Lower lobe of right lung (tissue), 2 donors: ENCODE measurements around the gene PKMYT1. TPM values are rescaled to one million over a fixed set of nuclear protein-coding genes. Genes with fewer than 3 reads are reported as not detected.

ENCODE experiments used
- ATAC-seq, 2 donors: fragments of 200-7000 bp; cut with Tn5 transposase; one replicate each; pipeline ENCODE4 v1.9.1; 2020 to 2022; ENCODE audit warnings: mild to moderate bottlenecking in 2 of 2, moderate library complexity in 2 of 2
- DNase-seq: peaks from one replicate; pipeline ENCODE4 v3.0.0-alpha.2; 2020
- H3K27ac ChIP-seq: fragments of 200-600 bp; one replicate; pipeline ENCODE4 v1.8.0; 2022
- H3K27me3 ChIP-seq: fragments of 200-600 bp; one replicate; pipeline ENCODE4 v1.8.0; 2022; ENCODE audit warnings: low read depth
- H3K36me3 ChIP-seq: fragments of 200-600 bp; one replicate; pipeline ENCODE4 v1.8.0; 2022; ENCODE audit warnings: mild to moderate bottlenecking
- H3K4me1 ChIP-seq: fragments of 200-600 bp; one replicate; pipeline ENCODE4 v1.8.0; 2022
- H3K4me3 ChIP-seq: fragments of 200-600 bp; one replicate; pipeline ENCODE4 v1.8.0; 2022; ENCODE audit warnings: mild to moderate bottlenecking
- H3K9me3 ChIP-seq: fragments of 200-600 bp; one replicate; pipeline ENCODE4 v1.8.0; 2022
- CTCF ChIP-seq: fragments of 200-600 bp; IDR thresholded peaks from one replicate; pipeline ENCODE4 v1.8.0; 2022; ENCODE audit warnings: antibody characterized with exemption, mild to moderate bottlenecking
- intact Hi-C: fragments of 100-400 bp; cut with DNase I; formaldehyde crosslinking; loops from one replicate; pipeline ENCODE4 v1.11.0; 2022
- total RNA-seq: library from RNA; stranded (reverse); fragmentation: NEBNext Ultra II Directional; extraction: Animal tissue kit (Norgen Biotek cat#: 25700); gene quantifications from one replicate; pipeline ENCODE4 v1.2.1, GENCODE V29; 2021
- donor health status: DM: no; HTN: yes; CAD: no; lungs with severe emphysema.

The PKMYT1 gene
- total RNA-seq, 1 donor from 2014 or later = 4.0 TPM

GRCh38 chr16:2987833-2988232 lies 7.6 kb upstream of the PKMYT1 start:
- Histone ChIP-seq H3K36me3 (no peaks in the 10 kb centered on the region), H3K9me3 (no peaks in the 10 kb centered on the region), H3K4me3 (no peak overlapping the region), H3K27ac (no peak overlapping the region), H3K27me3 (peaks cover 9% of the 10 kb centered on the region), H3K4me1 (peaks cover 11% of the 10 kb centered on the region)
- DNase-seq (no peak), ATAC-seq (no peak)
- intact Hi-C loops = no loop called here
- no peak for TF ChIP-seq CTCF

DNA sequence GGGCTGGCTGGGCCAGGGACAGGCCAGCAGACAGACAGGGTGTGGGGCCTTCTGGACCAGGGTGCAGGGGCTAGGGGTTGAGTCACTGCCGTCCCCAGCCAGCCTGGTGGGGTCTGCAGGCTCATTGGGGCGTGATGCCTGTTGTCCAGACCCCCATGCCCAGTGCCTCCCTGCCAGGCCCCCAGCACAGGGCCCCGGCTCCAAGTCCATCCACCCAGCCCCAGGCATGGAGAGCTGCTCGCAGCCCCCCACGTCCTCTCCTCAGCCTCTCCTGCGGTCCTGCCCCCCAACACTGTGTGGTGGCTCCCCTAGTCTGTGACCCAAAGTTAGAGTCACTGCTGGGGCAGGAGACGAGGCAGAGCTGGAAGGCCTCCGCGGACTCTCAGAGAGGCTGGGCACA lies 7.0 kb upstream of the PKMYT1 start:
- H3K27me3 ChIP-seq = peaks cover 9% of the 10 kb centered on the region
- H3K36me3 ChIP-seq = no peaks in the 10 kb centered on the region
- ATAC-seq (no peak), DNase-seq (no peak)
- H3K27ac ChIP-seq = no peak overlapping the region
- TF ChIP-seq CTCF = no peak
- H3K4me1 ChIP-seq = peaks cover 11% of the 10 kb centered on the region
- H3K9me3 ChIP-seq = no peaks in the 10 kb centered on the region
- H3K4me3 ChIP-seq = no peak overlapping the region
- intact Hi-C loops = no loop called here

- peaks cover 9% of the 10 kb centered on the region for H3K27me3 ChIP-seq
- H3K9me3 ChIP-seq = no peaks in the 10 kb centered on the region
- DNase-seq (no peak), ATAC-seq (no peak)
- no peak overlapping the region for H3K4me3 ChIP-seq
- intact Hi-C loops = no loop called here
- H3K27ac ChIP-seq = no peak overlapping the region
- TF ChIP-seq CTCF = no peak
- no peaks in the 10 kb centered on the region for H3K36me3 ChIP-seq
- H3K4me1 ChIP-seq = peaks cover 11% of the 10 kb centered on the region
Observed at GRCh38 chr16:2986623-2987188, 6.5 kb upstream of the PKMYT1 start.

DNA sequence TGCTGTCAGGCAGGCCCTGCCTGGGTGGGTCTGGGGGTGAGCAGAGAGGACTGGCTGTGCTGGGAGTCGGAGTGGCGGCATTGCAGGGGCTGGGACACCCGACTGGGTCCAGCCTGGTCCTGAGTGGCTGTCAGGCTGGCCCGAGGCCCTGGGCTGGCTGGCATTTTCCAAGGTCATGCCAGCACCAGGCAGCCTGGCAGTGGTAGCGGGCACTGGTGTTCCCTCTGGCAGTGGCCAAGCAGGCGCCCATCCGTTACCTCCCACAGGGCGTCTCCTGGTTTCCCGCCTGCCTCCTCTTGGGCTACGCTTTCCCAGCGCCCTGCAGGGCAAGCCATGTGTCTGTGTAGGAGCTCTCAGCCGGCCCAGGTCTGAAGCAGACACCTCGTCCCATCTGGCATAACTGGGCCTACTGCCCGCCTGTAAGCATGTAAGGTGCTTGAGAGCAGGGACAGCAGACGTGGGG lies 5.7 kb upstream of the PKMYT1 start:
- DNase-seq (no peak), ATAC-seq (no peak)
- intact Hi-C loops = no loop called here
- TF ChIP-seq CTCF = no peak
- H3K4me1 ChIP-seq = peaks cover 14% of the 10 kb centered on the region
- no peak overlapping the region for H3K4me3 ChIP-seq
- no peaks in the 10 kb centered on the region for H3K9me3 ChIP-seq
- no peak overlapping the region for H3K27ac ChIP-seq
- peaks cover 9% of the 10 kb centered on the region for H3K27me3 ChIP-seq
- no peaks in the 10 kb centered on the region for H3K36me3 ChIP-seq

GRCh38 chr16:2985462-2985861 lies 5.2 kb upstream of the PKMYT1 start:
- ATAC-seq (no peak), DNase-seq (no peak)
- Histone ChIP-seq H3K4me1 (peaks cover 17% of the 10 kb centered on the region), H3K27ac (no peak overlapping the region), H3K27me3 (peaks cover 9% of the 10 kb centered on the region), H3K9me3 (no peaks in the 10 kb centered on the region), H3K4me3 (no peak overlapping the region), H3K36me3 (no peaks in the 10 kb centered on the region)
- intact Hi-C loops = no loop called here
- TF ChIP-seq CTCF = no peak
